Kidney glomerular epithelial cell (primary cell): ENCODE measurements around the gene ZNF423.
"Not testable (repeated sequence)": the region's sequence is repeated elsewhere in the genome, so short reads cannot be mapped to it uniquely, and the experiment has no call there.

Source experiments
- DNase-seq: peaks from one replicate; lab custom pipeline; 2025; lab: John Stamatoyannopoulos, UW

Gene ZNF423

GRCh38 chr16:49510654-49511305, 345.1 kb downstream of the ZNF423 start:
- DNase-seq, result no peak

GRCh38 chr16:49510141-49510540, 345.8 kb downstream of the ZNF423 start:
- DNase-seq, result no peak

- not testable (repeated sequence) for DNase-seq
Observed at GRCh38 chr16:49506058-49507013, 349.6 kb downstream of the ZNF423 start.

- no peak for DNase-seq
Observed at GRCh38 chr16:49505556-49505955, 350.4 kb downstream of the ZNF423 start.

- no peak for DNase-seq
Observed at GRCh38 chr16:49504626-49505025, 351.3 kb downstream of the ZNF423 start.

GRCh38 chr16:49504023-49504364, 351.9 kb downstream of the ZNF423 start:
- DNase-seq, result no peak

- no peak for DNase-seq
Observed at GRCh38 chr16:49503256-49504022, 352.5 kb downstream of the ZNF423 start.

GRCh38 chr16:49502136-49502881, 353.6 kb downstream of the ZNF423 start:
- no peak for DNase-seq

- DNase-seq, result no peak
Observed at GRCh38 chr16:49499869-49500610, 355.9 kb downstream of the ZNF423 start.

- no peak for DNase-seq
Observed at GRCh38 chr16:49499414-49499785, 356.5 kb downstream of the ZNF423 start.

- no peak for DNase-seq
Observed at GRCh38 chr16:49498666-49499413, 357.1 kb downstream of the ZNF423 start.

- no peak for DNase-seq
Observed at GRCh38 chr16:49498264-49498663, 357.6 kb downstream of the ZNF423 start.

- DNase-seq, result no peak
Observed at GRCh38 chr16:49497466-49497865, 358.4 kb downstream of the ZNF423 start.

- no peak for DNase-seq
Observed at GRCh38 chr16:49496656-49497055, 359.3 kb downstream of the ZNF423 start.

- DNase-seq, result no peak
Observed at GRCh38 chr16:49495596-49496355, 360.1 kb downstream of the ZNF423 start.

GRCh38 chr16:49494891-49495566, 360.9 kb downstream of the ZNF423 start:
- no peak for DNase-seq

- no peak for DNase-seq
Observed at GRCh38 chr16:49494474-49494873, 361.4 kb downstream of the ZNF423 start.

GRCh38 chr16:49493836-49494235, 362.1 kb downstream of the ZNF423 start:
- no peak for DNase-seq
